IMR-90 (cell line): ENCODE results near the gene PLCD4. TPM values are rescaled to one million over a fixed set of nuclear protein-coding genes. Genes with fewer than 3 reads are reported as not detected.

ENCODE experiments used
- ATAC-seq: fragments of 200-7000 bp; cut with Tn5 transposase; 2 replicates; pipeline ENCODE4 v1.9.1; 2020; ENCODE audit warnings: low read depth, mild to moderate bottlenecking, moderate library complexity
- BruUV-seq: library from RNA; stranded (reverse); fragments of 400-500 nt; replicated peaks from 2 replicates; lab custom pipeline; 2021; lab: Mats Ljungman, UMichigan
- CTCF ChIA-PET: fragments of 300-600 bp; formaldehyde crosslinking; extraction: SDS; loops from one replicate; lab custom pipeline; 2021; ENCODE audit warnings: antibody characterized with exemption; lab: Yijun Ruan, JAX
- POLR2A ChIA-PET: fragments of 300-600 bp; sonication (Branson Sonifier 250); formaldehyde crosslinking; loops from one replicate; lab custom pipeline; 2022; ENCODE audit warnings: antibody characterized with exemption; ENCODE audit not compliant: unreplicated experiment; lab: Charles Lee
- DNase-seq: peaks from one replicate; pipeline ENCODE4 v3.0.0; 2013
- H2AFZ ChIP-seq: replicated peaks from 2 replicates; pipeline ENCODE3; 2013; ENCODE audit warnings: low read length, mild to moderate bottlenecking; ENCODE audit not compliant: poor library complexity
- H2AK5ac ChIP-seq: 2 replicates; pipeline ENCODE4 v1.6.1; 2013; ENCODE audit warnings: low read depth, low read length, inconsistent platforms
- H2AK9ac ChIP-seq: replicated peaks from 2 replicates; pipeline ENCODE3; 2013; ENCODE audit warnings: mild to moderate bottlenecking, low read depth, low read length, moderate library complexity; ENCODE audit not compliant: poor library complexity
- H2BK120ac ChIP-seq: 2 replicates; pipeline ENCODE4 v1.6.1; 2013; ENCODE audit warnings: low read depth, low read length, inconsistent platforms
- H2BK15ac ChIP-seq: 3 replicates; pipeline ENCODE4 v1.6.1; 2013; ENCODE audit warnings: low read depth, low read length, inconsistent platforms
- H2BK20ac ChIP-seq: 2 replicates; pipeline ENCODE4 v1.6.1; 2013; ENCODE audit warnings: low read depth, mild to moderate bottlenecking, inconsistent platforms, low read length, moderate library complexity
- H2BK5ac ChIP-seq: 2 replicates; pipeline ENCODE4 v1.6.1; 2013; ENCODE audit warnings: mild to moderate bottlenecking, low read depth, low read length, inconsistent platforms; ENCODE audit not compliant: poor library complexity, severe bottlenecking
- H3K14ac ChIP-seq: replicated peaks from 2 replicates; pipeline ENCODE4 v1.6.1; 2013; ENCODE audit warnings: low read depth, low read length, inconsistent platforms
- H3K18ac ChIP-seq: 2 replicates; pipeline ENCODE4 v1.6.1; 2013; ENCODE audit warnings: low read depth, low read length, control low read depth
- H3K23ac ChIP-seq: 2 replicates; pipeline ENCODE4 v1.6.1; 2013; ENCODE audit warnings: low read depth, low read length, inconsistent platforms
- H3K27ac ChIP-seq: 2 replicates; pipeline ENCODE4 v1.5.1; 2013; ENCODE audit warnings: mild to moderate bottlenecking, control low read depth, low read length; ENCODE audit not compliant: insufficient read depth
- H3K27me3 ChIP-seq: 2 replicates; pipeline ENCODE4 v1.6.1; 2013; ENCODE audit warnings: low read length; ENCODE audit not compliant: control insufficient read depth, insufficient read depth
- H3K36me3 ChIP-seq: 2 replicates; pipeline ENCODE4 v1.6.1; 2013; ENCODE audit warnings: low read length, mixed read lengths; ENCODE audit not compliant: control insufficient read depth, insufficient read depth
- H3K4ac ChIP-seq: 2 replicates; pipeline ENCODE4 v1.6.1; 2013; ENCODE audit warnings: low read depth, low read length, inconsistent platforms
- H3K4me1 ChIP-seq: 2 replicates; pipeline ENCODE4 v1.6.1; 2013; ENCODE audit warnings: low read length, mixed read lengths; ENCODE audit not compliant: control insufficient read depth, insufficient read depth
- H3K4me2 ChIP-seq: 2 replicates; pipeline ENCODE4 v1.6.1; 2013; ENCODE audit warnings: low read depth, mild to moderate bottlenecking, control low read depth, low read length, moderate library complexity
- H3K4me3 ChIP-seq: 2 replicates; pipeline ENCODE4 v1.5.1; 2013; ENCODE audit warnings: low read depth, mild to moderate bottlenecking, control low read depth, low read length, moderate library complexity; ENCODE audit not compliant: insufficient read depth
- H3K56ac ChIP-seq: 2 replicates; pipeline ENCODE4 v1.6.1; 2013; ENCODE audit warnings: low read length, inconsistent platforms; ENCODE audit not compliant: insufficient read depth; ENCODE audit errors: extremely low read depth
- H3K79me1 ChIP-seq, 2 experiments: 2 replicates each; pipeline ENCODE4 v1.6.1; 2013; ENCODE audit warnings: low read length in 2 of 2, inconsistent platforms in 1 of 2, low read depth in 1 of 2
- H3K9ac ChIP-seq: 2 replicates; pipeline ENCODE4 v1.6.1; 2013; ENCODE audit warnings: low read depth, low read length, control low read depth
- H3K9me1 ChIP-seq: 2 replicates; pipeline ENCODE4 v1.6.1; 2013; ENCODE audit warnings: low read length, inconsistent platforms; ENCODE audit not compliant: insufficient read depth
- H3K9me3 ChIP-seq: 2 replicates; pipeline ENCODE4 v1.6.1; 2013; ENCODE audit warnings: low read length; ENCODE audit not compliant: control insufficient read depth, insufficient read depth
- H4K20me1 ChIP-seq: 2 replicates; pipeline ENCODE4 v1.6.1; 2013; ENCODE audit warnings: low read length, inconsistent platforms; ENCODE audit not compliant: insufficient read depth
- H4K5ac ChIP-seq: 2 replicates; pipeline ENCODE4 v1.6.1; 2013; ENCODE audit warnings: mild to moderate bottlenecking, low read depth, low read length, control low read depth
- H4K8ac ChIP-seq, 2 experiments: 2 replicates each; pipeline ENCODE4 v1.6.1; 2013; ENCODE audit warnings: low read depth in 2 of 2, low read length in 2 of 2, control low read depth in 1 of 2, inconsistent platforms in 1 of 2
- H4K91ac ChIP-seq: 2 replicates; pipeline ENCODE4 v1.6.1; 2013; ENCODE audit warnings: low read depth, low read length, inconsistent platforms; ENCODE audit not compliant: insufficient read depth
- BHLHE40 ChIP-seq: fragments of 150-350 bp; IDR thresholded peaks from 2 replicates; pipeline ENCODE4 v1.6.1; 2016; ENCODE audit warnings: mild to moderate bottlenecking, low read depth, low read length
- CEBPB ChIP-seq: IDR thresholded peaks from 2 replicates; pipeline ENCODE4 v1.6.1; 2012; ENCODE audit warnings: low read depth, low read length, improper control_type of control experiment
- CHD1 ChIP-seq: IDR thresholded peaks from 2 replicates; pipeline ENCODE4 v1.6.1; 2012; ENCODE audit warnings: low read depth, low read length, improper control_type of control experiment
- ELK1 ChIP-seq: fragments of 150-350 bp; IDR thresholded peaks from 2 replicates; pipeline ENCODE4 v1.6.1; 2016; ENCODE audit warnings: low read depth, mild to moderate bottlenecking, low read length, moderate library complexity, borderline replicate concordance
- FOS ChIP-seq: fragments of 150-350 bp; IDR thresholded peaks from 2 replicates; pipeline ENCODE4 v1.6.1; 2016; ENCODE audit warnings: low read depth, low read length
- MAFK ChIP-seq: IDR thresholded peaks from 2 replicates; pipeline ENCODE4 v1.6.1; 2012; ENCODE audit warnings: low read depth, low read length, improper control_type of control experiment
- MAZ ChIP-seq: IDR thresholded peaks from 2 replicates; pipeline ENCODE4 v1.6.1; 2012; ENCODE audit warnings: low read depth, mild to moderate bottlenecking, low read length, improper control_type of control experiment, moderate library complexity, borderline replicate concordance
- MXI1 ChIP-seq: IDR thresholded peaks from 2 replicates; pipeline ENCODE4 v1.6.1; 2012; ENCODE audit warnings: low read depth, mild to moderate bottlenecking, low read length, moderate library complexity, borderline replicate concordance
- NFE2L2 ChIP-seq: fragments of 150-350 bp; IDR thresholded peaks from 2 replicates; pipeline ENCODE4 v1.6.1; 2016; ENCODE audit warnings: low read depth, mild to moderate bottlenecking, low read length
- POLR2A ChIP-seq: IDR thresholded peaks from 2 replicates; pipeline ENCODE4 v1.6.1; 2012; ENCODE audit warnings: mild to moderate bottlenecking, low read depth, low read length
- RAD21 ChIP-seq: IDR thresholded peaks from 2 replicates; pipeline ENCODE4 v1.6.1; 2012; ENCODE audit warnings: low read length, improper control_type of control experiment
- RCOR1 ChIP-seq: IDR thresholded peaks from 2 replicates; pipeline ENCODE4 v1.6.1; 2012; ENCODE audit warnings: mild to moderate bottlenecking, low read length, improper control_type of control experiment; ENCODE audit not compliant: insufficient replicate concordance
- RFX5 ChIP-seq: IDR thresholded peaks from 2 replicates; pipeline ENCODE4 v1.8.0; 2012; ENCODE audit warnings: low read depth, mild to moderate bottlenecking, low read length, moderate library complexity
- SMC3 ChIP-seq: fragments of 150-350 bp; IDR thresholded peaks from 2 replicates; pipeline ENCODE4 v1.6.1; 2016; ENCODE audit warnings: low read depth, mild to moderate bottlenecking, antibody characterized with exemption, low read length, moderate library complexity
- USF2 ChIP-seq: fragments of 150-350 bp; IDR thresholded peaks from 2 replicates; pipeline ENCODE4 v1.6.1; 2017; ENCODE audit warnings: mild to moderate bottlenecking, antibody characterized with exemption, low read length, low read depth
- WGBS, 2 experiments: methylation state at CpG; one replicate each; pipeline versions ENCODE4 v1.1.5 to v1.1.7; 2013; ENCODE audit warnings: missing lambda C conversion rate in 2 of 2; ENCODE audit not compliant: insufficient read length in 1 of 2; ENCODE audit errors: extremely low coverage in 2 of 2; 5-methylcytosine and 5-hydroxymethylcytosine counted together
- dilution Hi-C: fragments of 300-500 bp; cut with HindIII; formaldehyde crosslinking; loops from one replicate; pipeline ENCODE4 v1.14.3; 2018; ENCODE audit warnings: low sequenced_read_pairs; ENCODE audit not compliant: unreplicated experiment
- in situ Hi-C: fragments of 300-500 bp; cut with MboI; formaldehyde crosslinking; loops from 3 replicates; pipeline ENCODE4 v1.14.3; 2019; ENCODE audit warnings: low sequenced_read_pairs, inconsistent platforms, mixed read lengths
- intact Hi-C: fragments of 100-400 bp; cut with micrococcal nuclease; formaldehyde crosslinking; loops from 2 replicates; pipeline ENCODE4 v1.10.0; 2022
- polyA plus RNA-seq, 3 experiments: library from polyadenylated mRNA; depleted of rRNA; stranded (reverse); fragments of >200 nt; gene quantifications; 2 replicates each; pipeline ENCODE4 v1.2.3, GENCODE V29; 2012; ENCODE audit warnings: low replicate concordance in 1 of 3
- total RNA-seq: library from RNA; depleted of rRNA; stranded (reverse); fragments of >200 nt; gene quantifications from 2 replicates; pipeline ENCODE4 v1.2.3, GENCODE V29; 2012
- TF ChIP-seq, protein P1 (sequence below): conservative IDR thresholded peaks from 2 replicates; pipeline ENCODE4 v1.5.1; 2012; ENCODE audit warnings: mild to moderate bottlenecking, low read depth, low read length, improper control_type of control experiment

Gene PLCD4
- total and polyA plus RNA-seq, 2 of the 4 experiments (the other 2 are of a cell fraction), result 1.9 to 2.0 TPM

DNA sequence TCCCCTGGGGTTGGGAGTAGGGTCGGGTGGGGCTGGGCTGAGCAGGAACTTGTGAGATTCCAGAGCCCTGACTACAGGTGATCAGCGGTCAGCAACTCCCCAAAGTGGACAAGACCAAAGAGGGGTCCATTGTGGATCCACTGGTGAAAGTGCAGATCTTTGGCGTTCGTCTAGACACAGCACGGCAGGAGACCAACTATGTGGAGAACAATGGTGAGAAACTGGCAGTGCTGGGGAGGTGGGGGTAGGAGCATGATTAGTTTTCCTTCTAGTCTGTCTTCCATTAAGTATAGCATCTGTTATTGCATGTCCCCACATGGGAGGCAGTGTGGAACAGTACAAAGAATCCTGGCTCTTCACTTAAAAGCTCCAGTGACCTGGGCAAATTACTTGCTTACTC lies 28.0 kb downstream of the PLCD4 start:
- peaks cover under 1% of the 10 kb centered on the region; the same call in 1 of the 2 replicates for H3K4me1 ChIP-seq
- H3K9me3 ChIP-seq, result no peaks in the 10 kb centered on the region
- no peak overlapping the region for H3K4me3 ChIP-seq
- no peaks in the 10 kb centered on the region for H3K79me1 ChIP-seq
- no peak overlapping the region for H4K5ac ChIP-seq
- no peak overlapping the region for H2BK15ac ChIP-seq
- H2AK5ac ChIP-seq, result no peak overlapping the region
- TF ChIP-seq CHD1 (no peak), POLR2A (no peak), RAD21 (no peak), NFE2L2 (no peak), FOS (no peak), SMC3 (no peak), MAZ (no peak), MXI1 (no peak), RCOR1 (no peak), USF2 (no peak), RFX5 (no peak), BHLHE40 (no peak), MAFK (no peak), ELK1 (no peak), CEBPB (no peak)
- TF ChIP-seq, protein P1, sequence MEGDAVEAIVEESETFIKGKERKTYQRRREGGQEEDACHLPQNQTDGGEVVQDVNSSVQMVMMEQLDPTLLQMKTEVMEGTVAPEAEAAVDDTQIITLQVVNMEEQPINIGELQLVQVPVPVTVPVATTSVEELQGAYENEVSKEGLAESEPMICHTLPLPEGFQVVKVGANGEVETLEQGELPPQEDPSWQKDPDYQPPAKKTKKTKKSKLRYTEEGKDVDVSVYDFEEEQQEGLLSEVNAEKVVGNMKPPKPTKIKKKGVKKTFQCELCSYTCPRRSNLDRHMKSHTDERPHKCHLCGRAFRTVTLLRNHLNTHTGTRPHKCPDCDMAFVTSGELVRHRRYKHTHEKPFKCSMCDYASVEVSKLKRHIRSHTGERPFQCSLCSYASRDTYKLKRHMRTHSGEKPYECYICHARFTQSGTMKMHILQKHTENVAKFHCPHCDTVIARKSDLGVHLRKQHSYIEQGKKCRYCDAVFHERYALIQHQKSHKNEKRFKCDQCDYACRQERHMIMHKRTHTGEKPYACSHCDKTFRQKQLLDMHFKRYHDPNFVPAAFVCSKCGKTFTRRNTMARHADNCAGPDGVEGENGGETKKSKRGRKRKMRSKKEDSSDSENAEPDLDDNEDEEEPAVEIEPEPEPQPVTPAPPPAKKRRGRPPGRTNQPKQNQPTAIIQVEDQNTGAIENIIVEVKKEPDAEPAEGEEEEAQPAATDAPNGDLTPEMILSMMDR, result no peak
- dilution Hi-C loops, result no loop called here
- no peak overlapping the region for H3K4me2 ChIP-seq
- no CpG with 5 or more reads among the region's 5 CpGs for WGBS, 2 experiments
- H3K36me3 ChIP-seq, result peaks cover 48% of the 10 kb centered on the region
- no peaks in the 10 kb centered on the region for H4K20me1 ChIP-seq
- ATAC-seq (no peak), DNase-seq (no peak)
- H2BK120ac ChIP-seq, result no peak overlapping the region
- no peaks in the 10 kb centered on the region for H3K27me3 ChIP-seq
- H3K27ac ChIP-seq, result no peak overlapping the region
- H2AFZ ChIP-seq, result no peak overlapping the region
- no peak overlapping the region for H2BK5ac ChIP-seq
- POLR2A ChIA-PET, result no interaction called here
- H3K56ac ChIP-seq, result no peak overlapping the region
- no peak overlapping the region for H3K23ac ChIP-seq
- H2AK9ac ChIP-seq, result no peak overlapping the region
- H3K18ac ChIP-seq, result no peak overlapping the region
- in situ Hi-C loops, result no loop called here
- H3K4ac ChIP-seq, result no peak overlapping the region
- no peak overlapping the region for H4K8ac ChIP-seq
- intact Hi-C loops, result no loop called here
- H2BK20ac ChIP-seq, result no peak overlapping the region
- H3K9ac ChIP-seq, result no peak overlapping the region
- H4K91ac ChIP-seq, result no peak overlapping the region
- peaks cover 8% of the 10 kb centered on the region; the same call in 1 of the 2 replicates for H3K9me1 ChIP-seq
- no TSS peak for BruUV-seq
- H3K14ac ChIP-seq, result no peak overlapping the region
- CTCF ChIA-PET, result no interaction called here
